GM06990 (cell line): ENCODE measurements around the gene DDX4.
"Not testable (repeated sequence)": the region's sequence is repeated elsewhere in the genome, so short reads cannot be mapped to it uniquely, and the experiment has no call there.

ENCODE experiments used
- DNase-seq: peaks from one replicate; pipeline ENCODE4 v3.0.0-alpha.2; 2011; ENCODE audit not compliant: insufficient read length; ENCODE audit errors: extremely low read depth
- H3K27me3 ChIP-seq: replicated peaks from 2 replicates; pipeline ENCODE4 v1.6.0; 2011; ENCODE audit warnings: low read length; ENCODE audit not compliant: control insufficient read depth, insufficient read depth
- H3K36me3 ChIP-seq: 2 replicates; pipeline ENCODE4 v1.5.1; 2011; ENCODE audit warnings: low read length; ENCODE audit not compliant: control insufficient read depth, insufficient read depth
- H3K4me3 ChIP-seq: replicated peaks from 2 replicates; pipeline ENCODE4 v1.5.1; 2011; ENCODE audit warnings: low read depth, mild to moderate bottlenecking, control low read depth, low read length
- CTCF ChIP-seq: IDR thresholded peaks from 2 replicates; pipeline ENCODE4 v1.5.1; 2011; ENCODE audit warnings: low read length, control low read depth, mild to moderate bottlenecking, inconsistent platforms; ENCODE audit not compliant: insufficient read depth, poor library complexity, severe bottlenecking

The DDX4 gene

GRCh38 chr5:55750499-55750898 lies 12.6 kb downstream of the DDX4 start:
- Histone ChIP-seq H3K27me3 (no peaks in the 10 kb centered on the region), H3K36me3 (no peaks in the 10 kb centered on the region), H3K4me3 (no peak overlapping the region)
- no peak for TF ChIP-seq CTCF
- DNase-seq: no peak

GRCh38 chr5:55758231-55758630 lies 20.4 kb downstream of the DDX4 start:
- Histone ChIP-seq H3K27me3 (no peaks in the 10 kb centered on the region), H3K36me3 (no peaks in the 10 kb centered on the region), H3K4me3 (no peak overlapping the region)
- no peak for DNase-seq
- TF ChIP-seq CTCF: no peak

GRCh38 chr5:55758714-55759113 lies 20.9 kb downstream of the DDX4 start:
- Histone ChIP-seq H3K36me3 (no peaks in the 10 kb centered on the region), H3K4me3 (no peak overlapping the region), H3K27me3 (no peaks in the 10 kb centered on the region)
- DNase-seq: no peak
- no peak for TF ChIP-seq CTCF

GRCh38 chr5:55761721-55762120 lies 23.9 kb downstream of the DDX4 start:
- DNase-seq, H3K27me3 ChIP-seq, H3K36me3 ChIP-seq, H3K4me3 ChIP-seq: not testable (repeated sequence)

- Histone ChIP-seq H3K27me3 (no peaks in the 10 kb centered on the region), H3K36me3 (no peaks in the 10 kb centered on the region), H3K4me3 (no peak overlapping the region)
- DNase-seq: no peak
- no peak for TF ChIP-seq CTCF
Observed at GRCh38 chr5:55763746-55764420, 26.0 kb downstream of the DDX4 start.

- TF ChIP-seq CTCF: no peak
- no peaks in the 10 kb centered on the region for H3K36me3 ChIP-seq
- no peak overlapping the region for H3K4me3 ChIP-seq
- DNase-seq: no peak
- H3K27me3 ChIP-seq: no peaks in the 10 kb centered on the region
Observed at GRCh38 chr5:55768279-55768678, 30.4 kb downstream of the DDX4 start.
